Daoy (cell line): ENCODE data around the gene MBOAT7. TPM values are rescaled to one million over a fixed set of nuclear protein-coding genes. Genes with fewer than 3 reads are reported as not detected.
"Not testable (repeated sequence)": the region's sequence is repeated elsewhere in the genome, so short reads cannot be mapped to it uniquely, and the experiment has no call there.

ENCODE experiments used
- DNase-seq: peaks from one replicate; pipeline ENCODE4 v3.0.0-alpha.2; 2015; ENCODE audit warnings: low read depth
- total RNA-seq: library from RNA; depleted of rRNA; stranded (reverse); fragments of >200 nt; shearing (Covaris generic); gene quantifications from 2 replicates; pipeline ENCODE4 v1.2.3, GENCODE V29; 2014

Gene MBOAT7
- total RNA-seq, 1 experiment from 2014 or later = 74.9 TPM

- DNase-seq = peak; percentile 100
These were observed 539 bp upstream of the MBOAT7 start for GRCh38 chr19:54189735-54190502.

GRCh38 chr19:54188215-54188871 is 1.0 kb downstream of the MBOAT7 start:
- DNase-seq = peak; percentile 50

DNA sequence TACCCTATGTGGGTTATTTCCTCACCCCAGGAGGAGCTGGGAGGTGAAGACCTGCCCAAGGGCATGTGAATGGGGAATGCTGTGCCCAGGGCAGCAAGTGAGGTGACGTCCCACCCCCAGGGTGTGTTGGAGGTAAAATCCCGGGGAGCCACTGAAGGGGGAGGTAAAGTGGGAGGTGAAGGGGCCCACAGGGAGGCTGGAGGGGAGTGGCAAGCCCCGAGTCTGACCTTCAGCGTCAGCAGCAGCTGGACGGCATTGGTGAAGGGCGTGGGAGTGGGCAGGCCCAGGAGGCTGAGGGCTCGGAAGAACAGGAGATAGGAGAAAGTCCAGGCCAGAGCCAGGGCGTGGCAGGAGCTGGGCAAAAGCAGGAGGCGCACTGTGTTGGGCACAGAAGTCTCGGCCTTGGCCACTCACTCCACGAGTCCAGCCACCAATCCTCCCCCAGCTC is 2.4 kb downstream of the MBOAT7 start:
- DNase-seq = no peak

GRCh38 chr19:54186351-54186750 is 3.0 kb downstream of the MBOAT7 start:
- DNase-seq = no peak

DNA sequence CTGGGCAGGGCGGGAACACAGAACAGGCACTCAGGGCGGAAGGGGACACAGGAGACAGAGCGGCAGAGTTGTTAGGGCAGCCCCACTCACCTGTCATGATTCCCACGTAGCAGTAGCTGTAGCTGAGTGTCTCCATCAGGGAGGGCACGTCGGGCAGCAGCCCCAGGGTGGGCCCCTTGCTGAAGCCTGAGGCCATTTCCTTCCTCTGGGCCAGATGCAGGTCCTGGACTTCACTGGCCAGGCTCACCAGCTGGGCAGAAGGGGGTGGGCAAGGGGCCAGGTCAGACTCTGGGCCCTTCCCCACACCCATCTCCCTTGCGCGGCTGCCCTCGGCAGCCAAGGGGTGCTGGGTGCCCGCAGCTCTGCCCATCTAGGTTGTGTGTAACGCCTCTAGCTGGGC is 5.9 kb downstream of the MBOAT7 start:
- DNase-seq = no peak

GRCh38 chr19:54181894-54182293 is 7.5 kb downstream of the MBOAT7 start:
- not testable (repeated sequence) for DNase-seq

GRCh38 chr19:54180691-54181091 is 8.7 kb downstream of the MBOAT7 start:
- no peak for DNase-seq

GRCh38 chr19:54179921-54180461 is 9.4 kb downstream of the MBOAT7 start:
- no peak for DNase-seq

DNA sequence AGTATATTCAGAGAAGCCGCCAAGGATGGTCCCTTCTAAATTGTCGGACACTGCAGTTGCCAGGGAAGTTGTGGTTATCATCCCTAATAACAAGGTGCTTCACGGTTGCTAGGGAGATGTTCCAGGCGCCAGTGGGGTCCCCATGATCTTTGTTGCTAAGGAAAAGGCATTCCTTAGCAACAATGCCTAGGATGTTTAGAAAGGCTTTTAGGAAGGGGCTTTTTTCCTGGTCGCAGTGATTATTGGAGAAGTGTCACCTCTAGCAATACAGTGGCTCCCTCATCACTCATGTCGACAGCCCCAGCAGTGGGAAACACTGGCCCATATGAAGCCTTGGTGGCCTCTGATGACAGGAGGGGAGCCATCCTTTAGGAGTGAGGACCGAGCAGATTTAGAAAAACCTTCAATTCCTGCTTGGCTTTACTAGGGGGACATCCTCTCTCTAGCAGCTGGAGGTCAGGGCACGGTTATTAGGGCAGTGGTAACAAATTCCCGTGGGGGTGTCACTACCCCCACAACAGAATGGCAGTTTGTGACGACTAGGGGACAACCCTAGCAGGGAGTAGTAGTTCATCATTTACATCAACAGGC is 10.0 kb downstream of the MBOAT7 start:
- DNase-seq = no peak

DNA sequence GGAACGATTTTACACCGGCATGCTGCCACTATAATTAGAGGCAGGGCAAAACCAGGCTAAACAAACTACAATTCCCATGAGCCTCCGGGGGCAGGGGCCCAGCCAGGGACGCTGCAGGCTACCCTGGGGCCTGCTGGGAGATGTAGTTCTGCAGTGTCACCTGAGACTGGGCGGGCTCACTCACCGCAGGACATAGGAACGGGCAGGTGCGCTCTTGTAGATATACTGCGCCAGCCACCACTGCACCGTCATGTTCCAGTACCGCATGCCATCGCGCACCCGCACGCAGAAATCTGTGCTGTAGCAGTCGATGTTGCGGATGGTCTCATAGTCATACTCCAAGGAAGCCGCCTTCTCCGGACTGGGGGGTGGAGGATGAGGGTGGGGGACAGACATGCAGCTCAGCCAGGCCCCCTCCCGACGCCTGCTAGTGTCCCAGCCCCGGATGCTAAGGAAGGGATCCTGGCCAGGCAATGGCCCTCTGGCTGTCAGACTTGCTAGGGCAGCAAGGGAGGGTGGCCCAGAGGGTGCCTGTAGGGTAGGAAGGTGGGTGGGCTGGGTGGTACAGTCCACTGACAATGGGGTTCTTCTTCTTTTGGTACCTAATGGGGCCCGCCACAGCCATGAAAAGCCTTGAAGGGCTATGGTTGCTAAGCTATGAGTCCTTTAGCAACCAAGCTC is 10.7 kb downstream of the MBOAT7 start:
- DNase-seq = no peak

- no peak for DNase-seq
These were observed 15.2 kb downstream of the MBOAT7 start for GRCh38 chr19:54173951-54174834.

GRCh38 chr19:54173359-54173699 is 16.1 kb downstream of the MBOAT7 start:
- DNase-seq = no peak

DNA sequence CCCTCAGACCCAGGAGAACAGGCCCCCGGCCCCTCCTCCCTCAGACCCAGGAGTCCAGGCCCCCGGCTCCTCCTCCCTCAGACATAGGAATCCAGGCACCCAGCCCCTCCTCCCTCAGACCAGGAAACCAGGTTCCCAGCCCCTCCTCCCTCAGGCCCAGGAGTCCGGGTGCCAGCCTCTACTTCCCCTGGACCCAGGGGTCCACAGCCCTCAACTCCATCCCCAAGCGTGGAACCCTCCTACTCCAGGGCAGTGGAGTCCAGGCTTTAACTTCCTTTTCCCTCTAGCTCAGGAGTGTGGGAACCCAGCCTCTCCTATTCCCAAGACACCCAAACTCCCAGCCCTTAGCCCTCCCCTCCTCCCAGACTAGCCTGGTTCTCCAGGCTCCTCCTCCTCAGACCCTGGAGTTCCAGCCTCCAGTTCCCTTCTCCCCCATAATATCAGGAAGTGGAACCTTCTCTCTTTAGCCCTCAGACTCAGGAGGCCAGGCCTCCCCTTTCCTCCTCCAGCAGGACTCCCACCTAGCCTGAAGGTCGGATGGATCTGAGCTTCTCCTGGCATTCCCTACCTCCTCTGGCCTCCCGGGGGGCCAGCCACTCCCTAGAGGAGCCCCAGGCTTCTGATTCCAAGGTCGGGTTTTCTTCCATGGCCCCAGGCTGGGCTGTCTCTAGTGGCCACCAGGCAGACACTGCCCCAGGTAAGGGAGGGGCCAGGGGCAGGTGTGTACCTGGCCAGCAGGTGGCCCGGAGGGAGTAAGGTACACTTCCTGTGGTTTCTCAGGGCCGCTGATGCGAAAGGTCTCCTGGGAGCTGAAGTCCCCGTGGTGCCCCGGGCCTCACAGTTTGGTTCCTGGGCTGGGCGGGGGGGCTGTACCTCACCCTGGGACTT is 16.7 kb downstream of the MBOAT7 start, which contains the start of gene TMC4:
Gene TMC4, minus strand, starts transcription at position 690 of the 888 bp plus-strand sequence. Its CDS starts 43 bp downstream, at position 647.
- no peak for DNase-seq

GRCh38 chr19:54171736-54172431 is 17.5 kb downstream of the MBOAT7 start:
- not testable (repeated sequence) for DNase-seq

GRCh38 chr19:54169149-54169740 is 20.1 kb downstream of the MBOAT7 start:
- DNase-seq = no peak

DNA sequence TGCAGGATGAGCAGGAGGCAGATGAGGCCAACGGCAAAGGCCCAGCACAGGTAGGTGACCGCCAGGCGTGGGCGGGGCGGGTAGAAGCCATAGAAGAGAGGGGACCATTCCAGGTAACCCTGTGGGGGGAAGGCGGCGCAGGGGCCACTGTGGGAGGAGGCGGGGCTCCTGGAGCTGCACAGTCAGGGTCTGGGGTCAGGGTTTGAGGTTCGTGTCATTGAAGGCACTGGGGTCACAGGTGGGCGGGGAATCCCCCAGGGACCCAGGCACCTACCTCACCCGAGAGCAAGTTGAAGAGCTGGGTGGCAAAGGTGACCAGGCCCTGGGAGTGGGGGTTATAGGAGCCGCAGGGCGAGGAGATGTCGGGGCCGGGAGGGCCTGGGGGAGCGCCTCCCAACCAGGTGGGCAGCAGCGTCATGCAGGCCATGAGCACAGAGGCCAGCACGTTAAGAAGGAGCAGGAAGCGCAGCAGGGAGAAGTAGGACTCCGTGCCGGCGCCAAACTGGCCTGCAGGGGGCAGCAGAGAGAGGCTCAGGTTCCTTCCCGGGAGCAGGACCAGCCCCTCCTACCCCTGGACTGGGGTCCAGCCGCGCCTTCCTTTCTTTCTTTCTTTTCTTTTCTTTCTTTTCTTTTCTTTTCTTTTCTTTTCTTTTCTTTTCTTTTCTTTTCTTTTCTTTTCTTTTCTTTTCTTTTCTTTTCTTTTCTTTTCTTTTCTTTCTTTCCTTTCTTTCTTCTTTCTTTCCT is 21.0 kb downstream of the MBOAT7 start:
- DNase-seq = peak; percentile 92

- DNase-seq = no peak
These were observed 24.2 kb downstream of the MBOAT7 start for GRCh38 chr19:54165222-54165621.
